OCI-LY1 (cell line): ENCODE data around the gene EYS.

ENCODE experiments used
- H2AFZ ChIP-seq: fragments of 200-600 bp; sonication (generic), shearing (Covaris generic); 2 replicates; pipeline ENCODE4 v1.6.0; 2014; ENCODE audit warnings: antibody characterized with exemption, mild to moderate bottlenecking, low read length
- H3F3A ChIP-seq: fragments of 200-600 bp; sonication (generic), shearing (Covaris generic); 2 replicates; pipeline ENCODE4 v1.6.0; 2014; ENCODE audit warnings: mild to moderate bottlenecking, antibody characterized with exemption, low read length, moderate library complexity; ENCODE audit not compliant: insufficient read depth
- H3K27ac ChIP-seq: fragments of 200-600 bp; sonication (generic); 2 replicates; pipeline ENCODE4 v1.5.1; 2014; ENCODE audit warnings: low read length, mixed run types, mild to moderate bottlenecking, low read depth; ENCODE audit not compliant: poor library complexity, severe bottlenecking
- H3K27me3 ChIP-seq: fragments of 200-600 bp; sonication (generic); 2 replicates; pipeline ENCODE4 v1.6.0; 2014; ENCODE audit warnings: antibody characterized with exemption, mild to moderate bottlenecking, low read length, moderate library complexity; ENCODE audit not compliant: insufficient read depth
- H3K36me3 ChIP-seq: fragments of 200-600 bp; sonication (generic); 2 replicates; pipeline ENCODE4 v1.6.1; 2014; ENCODE audit warnings: mild to moderate bottlenecking, antibody characterized with exemption, low read length, moderate library complexity, mixed read lengths; ENCODE audit not compliant: insufficient read depth
- H3K4me1 ChIP-seq: fragments of 200-600 bp; sonication (generic); 2 replicates; pipeline ENCODE4 v1.5.1; 2014; ENCODE audit warnings: mild to moderate bottlenecking, low read length, moderate library complexity; ENCODE audit not compliant: insufficient read depth, severe bottlenecking
- H3K4me2 ChIP-seq: fragments of 200-600 bp; sonication (generic), shearing (Covaris generic); 2 replicates; pipeline ENCODE4 v1.6.1; 2014; ENCODE audit warnings: low read length
- H3K4me3 ChIP-seq: fragments of 200-600 bp; sonication (generic); 2 replicates; pipeline ENCODE4 v1.5.1; 2014; ENCODE audit warnings: low read length, low read depth, mild to moderate bottlenecking, mixed read lengths; ENCODE audit not compliant: poor library complexity, severe bottlenecking
- H3K79me2 ChIP-seq: fragments of 200-600 bp; shearing (Covaris generic); 2 replicates; pipeline ENCODE4 v1.6.1; 2016; ENCODE audit warnings: mixed run types, low read length, mixed read lengths; ENCODE audit not compliant: insufficient read depth
- H3K9ac ChIP-seq: fragments of 200-600 bp; sonication (generic), shearing (Covaris generic); 2 replicates; pipeline ENCODE4 v1.6.1; 2014; ENCODE audit warnings: mild to moderate bottlenecking, low read length, mixed read lengths
- H3K9me2 ChIP-seq: fragments of 200-600 bp; sonication (generic), shearing (Covaris generic); 2 replicates; pipeline ENCODE4 v1.6.1; 2014; ENCODE audit warnings: low read depth, mild to moderate bottlenecking, low read length, mixed read lengths
- H3K9me3 ChIP-seq: fragments of 200-600 bp; shearing (Covaris generic); 2 replicates; pipeline ENCODE4 v1.6.1; 2014; ENCODE audit warnings: low read length, mixed read lengths
- H4K20me1 ChIP-seq: fragments of 200-600 bp; sonication (generic), shearing (Covaris generic); 2 replicates; pipeline ENCODE4 v1.6.0; 2016; ENCODE audit warnings: mild to moderate bottlenecking, low read length; ENCODE audit not compliant: insufficient read depth
- EZH2 ChIP-seq: fragments of 200-600 bp; sonication (generic), shearing (Covaris generic); IDR thresholded peaks from 2 replicates; pipeline ENCODE4 v1.8.0; 2017; ENCODE audit warnings: borderline replicate concordance, mixed run types, mild to moderate bottlenecking, antibody characterized with exemption, low read length, moderate library complexity, mixed read lengths
- TF ChIP-seq, protein P1 (sequence below): fragments of 200-600 bp; sonication (generic), shearing (Covaris generic); IDR thresholded peaks from 2 replicates; pipeline ENCODE4 v1.5.1; 2017; ENCODE audit warnings: mild to moderate bottlenecking, antibody characterized with exemption, low read length, moderate library complexity, mixed read lengths

Gene EYS

DNA sequence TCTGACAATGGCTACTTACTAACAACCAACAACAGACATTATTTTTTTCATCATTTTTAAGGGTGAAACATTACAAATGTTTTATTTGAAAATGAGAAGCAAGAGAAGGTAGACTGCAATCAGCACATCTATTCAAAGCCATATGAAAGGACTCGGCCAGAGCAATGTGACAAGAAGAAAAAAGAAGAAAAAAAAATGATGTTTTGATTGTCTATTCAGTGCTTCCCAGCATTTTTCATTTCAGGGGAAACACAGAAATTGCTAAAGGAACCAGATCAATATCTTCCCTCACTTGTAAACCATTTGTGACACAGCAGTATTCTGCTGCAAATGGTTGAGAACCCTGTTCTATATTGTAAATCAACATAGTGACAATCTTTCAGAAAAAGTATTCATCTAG, 270.7 kb downstream of the EYS start:
- TF ChIP-seq, protein P1, sequence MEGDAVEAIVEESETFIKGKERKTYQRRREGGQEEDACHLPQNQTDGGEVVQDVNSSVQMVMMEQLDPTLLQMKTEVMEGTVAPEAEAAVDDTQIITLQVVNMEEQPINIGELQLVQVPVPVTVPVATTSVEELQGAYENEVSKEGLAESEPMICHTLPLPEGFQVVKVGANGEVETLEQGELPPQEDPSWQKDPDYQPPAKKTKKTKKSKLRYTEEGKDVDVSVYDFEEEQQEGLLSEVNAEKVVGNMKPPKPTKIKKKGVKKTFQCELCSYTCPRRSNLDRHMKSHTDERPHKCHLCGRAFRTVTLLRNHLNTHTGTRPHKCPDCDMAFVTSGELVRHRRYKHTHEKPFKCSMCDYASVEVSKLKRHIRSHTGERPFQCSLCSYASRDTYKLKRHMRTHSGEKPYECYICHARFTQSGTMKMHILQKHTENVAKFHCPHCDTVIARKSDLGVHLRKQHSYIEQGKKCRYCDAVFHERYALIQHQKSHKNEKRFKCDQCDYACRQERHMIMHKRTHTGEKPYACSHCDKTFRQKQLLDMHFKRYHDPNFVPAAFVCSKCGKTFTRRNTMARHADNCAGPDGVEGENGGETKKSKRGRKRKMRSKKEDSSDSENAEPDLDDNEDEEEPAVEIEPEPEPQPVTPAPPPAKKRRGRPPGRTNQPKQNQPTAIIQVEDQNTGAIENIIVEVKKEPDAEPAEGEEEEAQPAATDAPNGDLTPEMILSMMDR, result no peak
- Histone ChIP-seq H4K20me1 (no peaks in the 10 kb centered on the region), H3K9me2 (no peaks in the 10 kb centered on the region), H3K79me2 (no peaks in the 10 kb centered on the region), H3K27me3 (no peaks in the 10 kb centered on the region), H3K9ac (no peak overlapping the region), H3K4me1 (no peaks in the 10 kb centered on the region), H3F3A (no peaks in the 10 kb centered on the region), H3K9me3 (no peaks in the 10 kb centered on the region), H3K4me2 (no peak overlapping the region), H3K36me3 (no peaks in the 10 kb centered on the region), H3K27ac (no peak overlapping the region), H3K4me3 (no peak overlapping the region), H2AFZ (no peak overlapping the region)

DNA sequence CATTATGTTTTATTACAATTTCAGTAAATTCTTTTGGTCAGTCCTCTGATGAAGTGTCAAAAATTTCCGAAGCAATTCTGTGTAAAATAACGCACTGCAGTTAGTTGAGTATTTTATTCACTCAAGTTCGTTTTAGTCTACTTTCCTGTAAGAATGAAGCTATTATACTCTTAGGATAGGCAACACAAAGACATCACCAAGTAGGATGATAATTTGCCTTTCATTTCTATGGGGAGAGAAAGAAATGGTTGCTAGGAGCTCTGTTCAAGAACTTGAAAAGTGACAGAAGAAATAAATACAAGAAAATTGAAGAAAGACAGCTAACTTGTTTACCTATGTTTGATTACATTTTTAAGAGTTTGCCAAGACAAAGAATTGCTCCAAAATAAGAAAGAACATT, 290.4 kb downstream of the EYS start:
- Histone ChIP-seq H3K9me2 (no peaks in the 10 kb centered on the region), H3K27me3 (no peaks in the 10 kb centered on the region), H3K4me3 (no peak overlapping the region), H3K27ac (no peak overlapping the region), H2AFZ (no peak overlapping the region), H3K36me3 (no peaks in the 10 kb centered on the region), H3K4me2 (no peak overlapping the region), H3K9me3 (no peaks in the 10 kb centered on the region), H4K20me1 (no peaks in the 10 kb centered on the region), H3K4me1 (no peaks in the 10 kb centered on the region), H3K9ac (no peak overlapping the region), H3K79me2 (no peaks in the 10 kb centered on the region), H3F3A (no peaks in the 10 kb centered on the region)
- TF ChIP-seq, protein P1, result no peak

DNA sequence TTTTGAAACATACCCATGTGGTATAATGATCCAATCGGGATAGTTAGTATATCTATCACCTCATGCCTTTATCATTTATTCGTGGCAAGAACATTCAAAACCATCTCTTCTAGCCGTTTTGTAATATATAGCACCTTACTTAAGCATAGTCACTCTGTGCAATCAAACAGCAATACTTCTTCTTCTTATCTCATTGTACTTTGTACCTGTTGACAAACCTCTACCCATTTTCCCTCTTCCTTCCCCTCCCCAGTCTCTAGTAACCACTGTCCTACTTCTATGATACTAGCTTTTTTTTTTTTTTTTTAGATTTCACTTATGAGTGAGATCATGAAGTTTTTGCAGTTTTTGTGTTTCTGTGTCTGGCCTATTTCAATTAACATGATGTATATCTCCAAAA, 296.7 kb downstream of the EYS start:
- no peaks in the 10 kb centered on the region for H3K4me1 ChIP-seq
- no peak overlapping the region for H3K4me3 ChIP-seq
- H3K9ac ChIP-seq, result no peak overlapping the region
- TF ChIP-seq EZH2, result no peak
- TF ChIP-seq, protein P1, result no peak
- H3F3A ChIP-seq, result no peaks in the 10 kb centered on the region
- no peak overlapping the region for H3K27ac ChIP-seq
- H2AFZ ChIP-seq, result no peak overlapping the region
- no peaks in the 10 kb centered on the region for H3K9me3 ChIP-seq
- no peaks in the 10 kb centered on the region for H3K36me3 ChIP-seq
- H3K27me3 ChIP-seq, result no peaks in the 10 kb centered on the region
- no peak overlapping the region for H3K4me2 ChIP-seq
- H3K9me2 ChIP-seq, result no peaks in the 10 kb centered on the region
- no peaks in the 10 kb centered on the region for H3K79me2 ChIP-seq
- no peaks in the 10 kb centered on the region for H4K20me1 ChIP-seq
